Measurements from ENCODE around the gene TNFAIP3.

Gene TNFAIP3

GRCh38 chr6:137901454-137901853 lies 34.4 kb downstream of the TNFAIP3 start:
- in situ Hi-C loops (cut with MboI; ENCODE audit: low pct_unique_long_range_greater_than_20kb, low sequenced_read_pairs, unreplicated experiment): no loop called here
- TF ChIP-seq CTCF (IDR thresholded peaks at IDR 0.05; ENCODE audit: extremely low read depth, insufficient read depth, missing control alignments): no peak
- DNase-seq (ENCODE audit: low spot score): no peak

- no peak for DNase-seq (ENCODE audit: low spot score)
- no peak for TF ChIP-seq CTCF (IDR thresholded peaks at IDR 0.05; ENCODE audit: extremely low read depth, insufficient read depth, missing control alignments)
- in situ Hi-C loops (cut with MboI; ENCODE audit: low pct_unique_long_range_greater_than_20kb, low sequenced_read_pairs, unreplicated experiment): no loop called here
Observed at GRCh38 chr6:137902699-137903098, 35.6 kb downstream of the TNFAIP3 start.

GRCh38 chr6:137903274-137903932 lies 36.3 kb downstream of the TNFAIP3 start:
- TF ChIP-seq CTCF (IDR thresholded peaks at IDR 0.05; ENCODE audit: extremely low read depth, insufficient read depth, missing control alignments): no peak
- DNase-seq (ENCODE audit: low spot score): no peak
- in situ Hi-C loops (cut with MboI; ENCODE audit: low pct_unique_long_range_greater_than_20kb, low sequenced_read_pairs, unreplicated experiment): no loop called here

- DNase-seq (ENCODE audit: low spot score): peak; percentile 26
- TF ChIP-seq CTCF (IDR thresholded peaks at IDR 0.05; ENCODE audit: extremely low read depth, insufficient read depth, missing control alignments): no peak
- in situ Hi-C loops (cut with MboI; ENCODE audit: low pct_unique_long_range_greater_than_20kb, low sequenced_read_pairs, unreplicated experiment): no loop called here
Observed at GRCh38 chr6:137903933-137904821, 37.1 kb downstream of the TNFAIP3 start.

- in situ Hi-C loops (cut with MboI; ENCODE audit: low pct_unique_long_range_greater_than_20kb, low sequenced_read_pairs, unreplicated experiment): no loop called here
- peak; percentile 21 for DNase-seq (ENCODE audit: low spot score)
- TF ChIP-seq CTCF (IDR thresholded peaks at IDR 0.05; ENCODE audit: extremely low read depth, insufficient read depth, missing control alignments): no peak
Observed at GRCh38 chr6:137904822-137905617, 38.0 kb downstream of the TNFAIP3 start.

- no peak for DNase-seq (ENCODE audit: low spot score)
- in situ Hi-C loops (cut with MboI; ENCODE audit: low pct_unique_long_range_greater_than_20kb, low sequenced_read_pairs, unreplicated experiment): no loop called here
- TF ChIP-seq CTCF (IDR thresholded peaks at IDR 0.05; ENCODE audit: extremely low read depth, insufficient read depth, missing control alignments): no peak
Observed at GRCh38 chr6:137906020-137906472, 39.0 kb downstream of the TNFAIP3 start.
